Measurements from ENCODE around the gene MTREX. TPM values are rescaled to one million over a fixed set of nuclear protein-coding genes. Genes with fewer than 3 reads are reported as not detected.

MTREX gene
- total RNA-seq, 2 donors from 2014 or later = 46.6 to 73.5 TPM

GRCh38 chr5:55409775-55410174 is 102.0 kb downstream of the MTREX start:
- Histone ChIP-seq H3K36me3 (no peaks in the 10 kb centered on the region), H3K4me1 (replicated peaks) (no peaks in the 10 kb centered on the region), H3K27ac (no peak overlapping the region), H3K4me3 (no peak overlapping the region), H3K9me3 (no peaks in the 10 kb centered on the region), H3K27me3 (replicated peaks; ENCODE audit: insufficient read depth) (no peaks in the 10 kb centered on the region)
- intact Hi-C loops (cut with DNase I) = no loop called here
- WGBS = 100% methylated on average over 1 of the region's 1 CpG
- no peak for DNase-seq (ENCODE audit: low spot score)
- TF ChIP-seq CTCF (IDR thresholded peaks at IDR 0.05) = no peak
- TF ChIP-seq POLR2AphosphoS5 (IDR thresholded peaks at IDR 0.05) = no peak
- TF ChIP-seq POLR2A (IDR thresholded peaks at IDR 0.05) = no peak

- H3K9me3 ChIP-seq = no peaks in the 10 kb centered on the region
- H3K4me3 ChIP-seq = no peak overlapping the region
- H3K36me3 ChIP-seq = no peaks in the 10 kb centered on the region
- WGBS = 81% methylated on average over 3 of the region's 3 CpGs
- no peak for DNase-seq (ENCODE audit: low spot score)
- intact Hi-C loops (cut with DNase I) = no loop called here
- TF ChIP-seq POLR2AphosphoS5 (IDR thresholded peaks at IDR 0.05) = no peak
- no peak for TF ChIP-seq CTCF (IDR thresholded peaks at IDR 0.05)
- TF ChIP-seq POLR2A (IDR thresholded peaks at IDR 0.05) = no peak
- no peaks in the 10 kb centered on the region for H3K4me1 ChIP-seq (replicated peaks)
- H3K27ac ChIP-seq = no peak overlapping the region
- no peaks in the 10 kb centered on the region for H3K27me3 ChIP-seq (replicated peaks; ENCODE audit: insufficient read depth)
Measured at GRCh38 chr5:55410845-55411244, 103.1 kb downstream of the MTREX start.

- Histone ChIP-seq H3K27ac (no peak overlapping the region), H3K4me1 (replicated peaks) (no peaks in the 10 kb centered on the region), H3K4me3 (no peak overlapping the region), H3K9me3 (no peaks in the 10 kb centered on the region), H3K27me3 (replicated peaks; ENCODE audit: insufficient read depth) (no peaks in the 10 kb centered on the region), H3K36me3 (no peaks in the 10 kb centered on the region)
- 44% methylated on average over 1 of the region's 1 CpG for WGBS
- intact Hi-C loops (cut with DNase I) = no loop called here
- no peak for DNase-seq (ENCODE audit: low spot score)
- TF ChIP-seq CTCF (IDR thresholded peaks at IDR 0.05) (no peak), POLR2AphosphoS5 (IDR thresholded peaks at IDR 0.05) (no peak), POLR2A (IDR thresholded peaks at IDR 0.05) (no peak)
Measured at GRCh38 chr5:55411876-55412275, 104.1 kb downstream of the MTREX start.

GRCh38 chr5:55413644-55414043 is 105.9 kb downstream of the MTREX start:
- no peaks in the 10 kb centered on the region for H3K4me1 ChIP-seq (replicated peaks)
- intact Hi-C loops (cut with DNase I) = no loop called here
- H3K27ac ChIP-seq = no peak overlapping the region
- H3K27me3 ChIP-seq (replicated peaks; ENCODE audit: insufficient read depth) = no peaks in the 10 kb centered on the region
- DNase-seq (ENCODE audit: low spot score) = no peak
- WGBS = 88% methylated on average over 2 of the region's 2 CpGs
- H3K4me3 ChIP-seq = no peak overlapping the region
- no peaks in the 10 kb centered on the region for H3K9me3 ChIP-seq
- no peak for TF ChIP-seq POLR2A (IDR thresholded peaks at IDR 0.05)
- TF ChIP-seq POLR2AphosphoS5 (IDR thresholded peaks at IDR 0.05) = no peak
- TF ChIP-seq CTCF (IDR thresholded peaks at IDR 0.05) = no peak
- no peaks in the 10 kb centered on the region for H3K36me3 ChIP-seq

- Histone ChIP-seq H3K36me3 (no peaks in the 10 kb centered on the region), H3K27ac (no peak overlapping the region), H3K9me3 (no peaks in the 10 kb centered on the region), H3K4me3 (no peak overlapping the region), H3K27me3 (replicated peaks; ENCODE audit: insufficient read depth) (no peaks in the 10 kb centered on the region), H3K4me1 (replicated peaks) (no peaks in the 10 kb centered on the region)
- TF ChIP-seq CTCF (IDR thresholded peaks at IDR 0.05) (no peak), POLR2A (IDR thresholded peaks at IDR 0.05) (no peak), POLR2AphosphoS5 (IDR thresholded peaks at IDR 0.05) (no peak)
- intact Hi-C loops (cut with DNase I) = no loop called here
- DNase-seq (ENCODE audit: low spot score) = no peak
Measured at GRCh38 chr5:55415071-55415470, 107.3 kb downstream of the MTREX start.
